ENCODE data around the gene ARHGAP45.

GRCh38 chr19:1045247-1045603 is 21.7 kb upstream of the ARHGAP45 start:
- TF ChIP-seq, protein P1, sequence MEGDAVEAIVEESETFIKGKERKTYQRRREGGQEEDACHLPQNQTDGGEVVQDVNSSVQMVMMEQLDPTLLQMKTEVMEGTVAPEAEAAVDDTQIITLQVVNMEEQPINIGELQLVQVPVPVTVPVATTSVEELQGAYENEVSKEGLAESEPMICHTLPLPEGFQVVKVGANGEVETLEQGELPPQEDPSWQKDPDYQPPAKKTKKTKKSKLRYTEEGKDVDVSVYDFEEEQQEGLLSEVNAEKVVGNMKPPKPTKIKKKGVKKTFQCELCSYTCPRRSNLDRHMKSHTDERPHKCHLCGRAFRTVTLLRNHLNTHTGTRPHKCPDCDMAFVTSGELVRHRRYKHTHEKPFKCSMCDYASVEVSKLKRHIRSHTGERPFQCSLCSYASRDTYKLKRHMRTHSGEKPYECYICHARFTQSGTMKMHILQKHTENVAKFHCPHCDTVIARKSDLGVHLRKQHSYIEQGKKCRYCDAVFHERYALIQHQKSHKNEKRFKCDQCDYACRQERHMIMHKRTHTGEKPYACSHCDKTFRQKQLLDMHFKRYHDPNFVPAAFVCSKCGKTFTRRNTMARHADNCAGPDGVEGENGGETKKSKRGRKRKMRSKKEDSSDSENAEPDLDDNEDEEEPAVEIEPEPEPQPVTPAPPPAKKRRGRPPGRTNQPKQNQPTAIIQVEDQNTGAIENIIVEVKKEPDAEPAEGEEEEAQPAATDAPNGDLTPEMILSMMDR (conservative IDR thresholded peaks at IDR 0.05; ENCODE audit: low read depth, low read length): no peak
- no peak for TF ChIP-seq EZH2 (IDR thresholded peaks at IDR 0.05; ENCODE audit: low read length, unreplicated experiment)
